GM12878 (cell line): ENCODE measurements around the gene ULBP3. TPM values are rescaled to one million over a fixed set of nuclear protein-coding genes. Genes with fewer than 3 reads are reported as not detected.

ENCODE experiments used
- ATAC-seq: fragments of 200-7000 bp; cut with Tn5 transposase; 3 replicates; pipeline ENCODE4 v1.9.1; 2020; ENCODE audit warnings: mild to moderate bottlenecking, moderate library complexity
- BruUV-seq: library from RNA; stranded (reverse); fragments of 400-500 nt; replicated peaks from 2 replicates; lab custom pipeline; 2021; lab: Mats Ljungman, UMichigan
- CTCF ChIA-PET: fragments of 300-600 bp; sonication (Branson Sonifier 250); formaldehyde crosslinking; extraction: SDS; loops from one replicate; lab custom pipeline; 2021; ENCODE audit warnings: inconsistent platforms; lab: Yijun Ruan, JAX
- POLR2A ChIA-PET: fragments of 350-600 bp; formaldehyde crosslinking; extraction: SDS; loops from one replicate; lab custom pipeline; 2021; ENCODE audit warnings: inconsistent platforms; lab: Charles Lee
- RAD21 ChIA-PET: fragments of 300-600 bp; sonication (Branson Sonifier 250); formaldehyde crosslinking; loops from one replicate; lab custom pipeline; 2023; ENCODE audit warnings: antibody characterized with exemption; ENCODE audit not compliant: unreplicated experiment; lab: Charles Lee
- SMC1A ChIA-PET: fragments of 300-600 bp; sonication (Branson Sonifier 250); formaldehyde crosslinking; loops from one replicate; lab custom pipeline; 2023; ENCODE audit not compliant: unreplicated experiment, uncharacterized antibody; lab: Charles Lee
- DNase-seq: peaks from one replicate; pipeline ENCODE4 v3.0.0-alpha.2; 2011; ENCODE audit warnings: low read depth, low spot score
- FAIRE-seq: peaks from 3 replicates; lab custom pipeline; 2011; peaks lifted over from hg19 to GRCh38; lab: Jason Lieb, UNC
- H2AFZ ChIP-seq: 2 replicates; pipeline ENCODE4 v1.6.0; 2011; ENCODE audit warnings: low read depth, low read length, control low read depth; ENCODE audit not compliant: control insufficient read depth
- H3K27ac ChIP-seq: 2 replicates; pipeline ENCODE4 v1.5.1; 2011; ENCODE audit warnings: control low read depth; ENCODE audit not compliant: control insufficient read depth, insufficient read depth
- H3K27me3 ChIP-seq, 2 experiments: replicated peaks in 1 of 2; 2 replicates each; pipeline versions ENCODE4 v1.6.0 to v1.6.1; 2011; ENCODE audit warnings: low read length in 1 of 2; ENCODE audit not compliant: control insufficient read depth in 2 of 2, insufficient read depth in 2 of 2
- H3K36me3 ChIP-seq, 2 experiments: 2 replicates each; pipeline ENCODE4 v1.5.1; 2011; ENCODE audit warnings: low read length in 1 of 2; ENCODE audit not compliant: control insufficient read depth in 2 of 2, insufficient read depth in 2 of 2
- H3K4me1 ChIP-seq: 2 replicates; pipeline ENCODE4 v1.6.1; 2011; ENCODE audit warnings: mild to moderate bottlenecking, low read length, moderate library complexity, mixed read lengths; ENCODE audit not compliant: control insufficient read depth, insufficient read depth
- H3K4me2 ChIP-seq: 2 replicates; pipeline ENCODE4 v1.6.0; 2011; ENCODE audit warnings: control low read depth; ENCODE audit not compliant: control insufficient read depth, insufficient read depth
- H3K4me3 ChIP-seq: fragments of 200-600 bp; sonication (generic); 2 replicates; pipeline ENCODE4 v1.5.1; 2016
- H3K79me2 ChIP-seq: 2 replicates; pipeline ENCODE4 v1.6.0; 2011; ENCODE audit warnings: low read length; ENCODE audit not compliant: control insufficient read depth, insufficient read depth
- H3K9ac ChIP-seq: 2 replicates; pipeline ENCODE4 v1.8.0; 2011; ENCODE audit warnings: low read length, control low read depth, mixed read lengths; ENCODE audit not compliant: control insufficient read depth, insufficient read depth
- H3K9me3 ChIP-seq: replicated peaks from 3 replicates; pipeline ENCODE4 v1.5.1; 2011; ENCODE audit warnings: mild to moderate bottlenecking, low read length; ENCODE audit not compliant: control insufficient read depth, insufficient read depth
- H4K20me1 ChIP-seq: 2 replicates; pipeline ENCODE4 v1.6.0; 2011; ENCODE audit not compliant: control insufficient read depth, insufficient read depth
- ASH2L ChIP-seq: fragments of 300-600, 200-600 bp; sonication (generic); IDR thresholded peaks from 2 replicates; pipeline ENCODE4 v1.6.1; 2017; ENCODE audit warnings: low read depth, mild to moderate bottlenecking, borderline replicate concordance
- BCL11A ChIP-seq: IDR thresholded peaks from 2 replicates; pipeline ENCODE4 v1.6.1; 2011; ENCODE audit warnings: low read depth, low read length
- KLF5 ChIP-seq: fragments of 450-650 bp; IDR thresholded peaks from 2 replicates; pipeline ENCODE4 v1.6.1; 2014; ENCODE audit warnings: mild to moderate bottlenecking; ENCODE audit not compliant: partially characterized antibody
- MYC ChIP-seq: IDR thresholded peaks from 2 replicates; pipeline ENCODE4 v1.6.1; 2011; ENCODE audit warnings: mild to moderate bottlenecking, low read length, moderate library complexity, inconsistent platforms; ENCODE audit not compliant: insufficient read depth, insufficient replicate concordance, insufficient read length, severe bottlenecking
- POLR2A ChIP-seq: IDR thresholded peaks from 2 replicates; pipeline ENCODE4 v1.6.1; 2011; ENCODE audit warnings: low read depth, mild to moderate bottlenecking, low read length
- RFX5 ChIP-seq: IDR thresholded peaks from 2 replicates; pipeline ENCODE4 v1.6.1; 2011; ENCODE audit warnings: low read depth, low read length, improper control_type of control experiment
- SUZ12 ChIP-seq: fragments of 200-600 bp; sonication (generic); IDR thresholded peaks from one replicate; pipeline ENCODE4 v1.6.1; 2018; ENCODE audit warnings: antibody characterized with exemption, mild to moderate bottlenecking; ENCODE audit not compliant: unreplicated experiment
- WGBS: methylation state at CpG from one replicate; pipeline ENCODE4 v1.1.6; 2016; ENCODE audit warnings: low lambda C conversion rate; ENCODE audit not compliant: insufficient replicate concordance, insufficient coverage; ENCODE audit errors: missing lambda C conversion rate; 5-methylcytosine and 5-hydroxymethylcytosine counted together
- in situ Hi-C: fragments of 300-500 bp; cut with MboI; formaldehyde crosslinking; loops from 9 replicates; pipeline ENCODE4 v1.14.3; 2018; ENCODE audit warnings: mixed read lengths
- intact Hi-C: fragments of 100-400 bp; cut with micrococcal nuclease; formaldehyde crosslinking; loops from one replicate; pipeline ENCODE4 v1.14.2; 2022; ENCODE audit not compliant: unreplicated experiment
- polyA plus RNA-seq, 11 experiments: library from polyadenylated mRNA; depleted of rRNA in 4 of 11; unstranded in 6 of 11; stranded (reverse) in 5 of 11; fragments of >200 nt; fragmentation: Nextera tagmentation in 4 of 11; fragmentation: Illumina TruSeq in 1 of 11; extraction: Ambion mirVana in 4 of 11; extraction: Trizol in 1 of 11; gene quantifications; 1 replicate in 1 of 11; 2 replicates in 10 of 11; pipeline versions ENCODE4 v1.2.1 to v1.2.3, GENCODE V29; 2011 to 2016; ENCODE audit warnings: inconsistent platforms in 2 of 11, missing spikeins in 2 of 11, low read depth in 1 of 11
- total RNA-seq, 4 experiments: library from RNA; depleted of rRNA in 3 of 4; stranded (reverse); fragments of >200 nt in 3 of 4; fragmentation: Illumina TruSeq in 1 of 4; extraction: Trizol in 1 of 4; gene quantifications; 2 replicates each; pipeline versions ENCODE4 v1.2.1 to v1.2.3, GENCODE V29; 2013 to 2021
- TF ChIP-seq, protein P1 (sequence below): IDR thresholded peaks from 2 replicates; pipeline ENCODE4 v1.6.1; 2012; ENCODE audit warnings: improper control_type of control experiment, low read depth, low read length; ENCODE audit not compliant: insufficient replicate concordance
- TF ChIP-seq, protein P2 (sequence below): fragments of 450-650 bp; formaldehyde crosslinking; IDR thresholded peaks from 2 replicates; pipeline ENCODE4 v1.4.0; 2020; ENCODE audit warnings: mild to moderate bottlenecking, moderate library complexity

ULBP3 gene
- total and polyA plus RNA-seq, 10 of the 15 experiments (the other 5 are each of a cell fraction or from before 2014, with no cell fraction given): 0.08 to 0.16 TPM; not detected in 8

DNA sequence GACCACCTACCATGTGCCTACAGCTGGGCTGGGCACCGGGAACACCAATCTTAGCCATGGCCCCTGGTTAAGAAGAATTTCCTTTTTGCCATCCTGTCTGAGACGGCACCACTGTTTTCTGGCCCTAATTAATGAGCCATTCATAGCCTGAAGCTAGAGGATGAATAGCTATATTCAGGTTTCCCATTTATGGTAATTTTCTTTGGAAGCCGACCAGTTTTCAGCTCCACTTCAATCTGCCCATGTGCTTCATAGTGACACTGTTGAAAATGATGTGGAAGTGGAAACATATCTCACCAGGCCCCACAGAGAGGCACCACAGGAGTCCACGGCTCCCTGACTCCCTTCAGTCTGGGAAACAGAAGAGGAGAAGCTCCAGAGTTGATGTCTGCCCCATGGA is 22.6 kb upstream of the ULBP3 start:
- Histone ChIP-seq H3K4me2 (no peak overlapping the region), H3K79me2 (no peaks in the 10 kb centered on the region), H4K20me1 (no peaks in the 10 kb centered on the region), H3K9ac (no peak overlapping the region), H3K27ac (no peak overlapping the region), H3K9me3 (no peaks in the 10 kb centered on the region), H3K27me3 (peaks cover 0 to 4% of the 10 kb centered on the region in 2 experiments; a peak in 3 of 4 replicates), H2AFZ (no peak overlapping the region), H3K4me1 (no peaks in the 10 kb centered on the region), H3K4me3 (no peak overlapping the region), H3K36me3 (no peaks in the 10 kb centered on the region)
- ChIA-PET CTCF (interaction anchor here (0.6 kb wide), 1 partner anchor 474 kb away, joined by 3 read pairs; no protein-coding TSS in a partner anchor), RAD21 (no interaction called here), SMC1A (interaction anchor here (1.0 kb wide), 1 partner anchor 300 kb away, joined by 4 read pairs; no protein-coding TSS in a partner anchor), POLR2A (no interaction called here)
- WGBS: 42% methylated on average over 4 of the region's 4 CpGs
- intact Hi-C loops (no loop called here), in situ Hi-C loops (no loop called here)
- ATAC-seq (no peak), DNase-seq (no peak), FAIRE-seq (no peak)
- TF ChIP-seq RFX5 (no peak), POLR2A (no peak), ASH2L (no peak), BCL11A (no peak), KLF5 (no peak), SUZ12 (no peak), MYC (no peak)
- TF ChIP-seq, protein P1, sequence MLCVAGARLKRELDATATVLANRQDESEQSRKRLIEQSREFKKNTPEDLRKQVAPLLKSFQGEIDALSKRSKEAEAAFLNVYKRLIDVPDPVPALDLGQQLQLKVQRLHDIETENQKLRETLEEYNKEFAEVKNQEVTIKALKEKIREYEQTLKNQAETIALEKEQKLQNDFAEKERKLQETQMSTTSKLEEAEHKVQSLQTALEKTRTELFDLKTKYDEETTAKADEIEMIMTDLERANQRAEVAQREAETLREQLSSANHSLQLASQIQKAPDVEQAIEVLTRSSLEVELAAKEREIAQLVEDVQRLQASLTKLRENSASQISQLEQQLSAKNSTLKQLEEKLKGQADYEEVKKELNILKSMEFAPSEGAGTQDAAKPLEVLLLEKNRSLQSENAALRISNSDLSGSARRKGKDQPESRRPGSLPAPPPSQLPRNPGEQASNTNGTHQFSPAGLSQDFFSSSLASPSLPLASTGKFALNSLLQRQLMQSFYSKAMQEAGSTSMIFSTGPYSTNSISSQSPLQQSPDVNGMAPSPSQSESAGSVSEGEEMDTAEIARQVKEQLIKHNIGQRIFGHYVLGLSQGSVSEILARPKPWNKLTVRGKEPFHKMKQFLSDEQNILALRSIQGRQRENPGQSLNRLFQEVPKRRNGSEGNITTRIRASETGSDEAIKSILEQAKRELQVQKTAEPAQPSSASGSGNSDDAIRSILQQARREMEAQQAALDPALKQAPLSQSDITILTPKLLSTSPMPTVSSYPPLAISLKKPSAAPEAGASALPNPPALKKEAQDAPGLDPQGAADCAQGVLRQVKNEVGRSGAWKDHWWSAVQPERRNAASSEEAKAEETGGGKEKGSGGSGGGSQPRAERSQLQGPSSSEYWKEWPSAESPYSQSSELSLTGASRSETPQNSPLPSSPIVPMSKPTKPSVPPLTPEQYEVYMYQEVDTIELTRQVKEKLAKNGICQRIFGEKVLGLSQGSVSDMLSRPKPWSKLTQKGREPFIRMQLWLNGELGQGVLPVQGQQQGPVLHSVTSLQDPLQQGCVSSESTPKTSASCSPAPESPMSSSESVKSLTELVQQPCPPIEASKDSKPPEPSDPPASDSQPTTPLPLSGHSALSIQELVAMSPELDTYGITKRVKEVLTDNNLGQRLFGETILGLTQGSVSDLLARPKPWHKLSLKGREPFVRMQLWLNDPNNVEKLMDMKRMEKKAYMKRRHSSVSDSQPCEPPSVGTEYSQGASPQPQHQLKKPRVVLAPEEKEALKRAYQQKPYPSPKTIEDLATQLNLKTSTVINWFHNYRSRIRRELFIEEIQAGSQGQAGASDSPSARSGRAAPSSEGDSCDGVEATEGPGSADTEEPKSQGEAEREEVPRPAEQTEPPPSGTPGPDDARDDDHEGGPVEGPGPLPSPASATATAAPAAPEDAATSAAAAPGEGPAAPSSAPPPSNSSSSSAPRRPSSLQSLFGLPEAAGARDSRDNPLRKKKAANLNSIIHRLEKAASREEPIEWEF: no peak
- TF ChIP-seq, protein P2, sequence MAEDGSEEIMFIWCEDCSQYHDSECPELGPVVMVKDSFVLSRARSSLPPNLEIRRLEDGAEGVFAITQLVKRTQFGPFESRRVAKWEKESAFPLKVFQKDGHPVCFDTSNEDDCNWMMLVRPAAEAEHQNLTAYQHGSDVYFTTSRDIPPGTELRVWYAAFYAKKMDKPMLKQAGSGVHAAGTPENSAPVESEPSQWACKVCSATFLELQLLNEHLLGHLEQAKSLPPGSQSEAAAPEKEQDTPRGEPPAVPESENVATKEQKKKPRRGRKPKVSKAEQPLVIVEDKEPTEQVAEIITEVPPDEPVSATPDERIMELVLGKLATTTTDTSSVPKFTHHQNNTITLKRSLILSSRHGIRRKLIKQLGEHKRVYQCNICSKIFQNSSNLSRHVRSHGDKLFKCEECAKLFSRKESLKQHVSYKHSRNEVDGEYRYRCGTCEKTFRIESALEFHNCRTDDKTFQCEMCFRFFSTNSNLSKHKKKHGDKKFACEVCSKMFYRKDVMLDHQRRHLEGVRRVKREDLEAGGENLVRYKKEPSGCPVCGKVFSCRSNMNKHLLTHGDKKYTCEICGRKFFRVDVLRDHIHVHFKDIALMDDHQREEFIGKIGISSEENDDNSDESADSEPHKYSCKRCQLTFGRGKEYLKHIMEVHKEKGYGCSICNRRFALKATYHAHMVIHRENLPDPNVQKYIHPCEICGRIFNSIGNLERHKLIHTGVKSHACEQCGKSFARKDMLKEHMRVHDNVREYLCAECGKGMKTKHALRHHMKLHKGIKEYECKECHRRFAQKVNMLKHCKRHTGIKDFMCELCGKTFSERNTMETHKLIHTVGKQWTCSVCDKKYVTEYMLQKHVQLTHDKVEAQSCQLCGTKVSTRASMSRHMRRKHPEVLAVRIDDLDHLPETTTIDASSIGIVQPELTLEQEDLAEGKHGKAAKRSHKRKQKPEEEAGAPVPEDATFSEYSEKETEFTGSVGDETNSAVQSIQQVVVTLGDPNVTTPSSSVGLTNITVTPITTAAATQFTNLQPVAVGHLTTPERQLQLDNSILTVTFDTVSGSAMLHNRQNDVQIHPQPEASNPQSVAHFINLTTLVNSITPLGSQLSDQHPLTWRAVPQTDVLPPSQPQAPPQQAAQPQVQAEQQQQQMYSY: no peak
- BruUV-seq: no TSS peak
